Transverse colon (tissue), 4 donors: Measurements from ENCODE around the gene TBC1D7. TPM values are rescaled to one million over a fixed set of nuclear protein-coding genes. Genes with fewer than 3 reads are reported as not detected.
A peak's percentile ranks its signal among the peaks of the same experiment; 100 is the strongest.

Experiments
- DNase-seq: peaks from one replicate; pipeline ENCODE4 v3.0.0-alpha.2; 2019
- H3K27ac ChIP-seq, 4 donors: fragments of 200-600 bp; sonication (generic); 2 replicates each; pipeline ENCODE4 v1.5.1; 2016 to 2018; ENCODE audit warnings: inconsistent platforms in 4 of 4
- H3K27me3 ChIP-seq: fragments of 200-600 bp; sonication (generic); 2 replicates; pipeline ENCODE4 v1.5.1; 2017; ENCODE audit warnings: inconsistent platforms
- H3K36me3 ChIP-seq, 4 donors: fragments of 200-600 bp; sonication (generic); 2 replicates each; pipeline ENCODE4 v1.5.1; 2017 to 2019; ENCODE audit warnings: inconsistent platforms in 4 of 4
- H3K4me1 ChIP-seq, 4 donors: fragments of 200-600 bp; sonication (generic); 2 replicates each; pipeline ENCODE4 v1.5.1; 2017 to 2020; ENCODE audit warnings: inconsistent platforms in 4 of 4
- H3K4me3 ChIP-seq, 4 donors: fragments of 200-600 bp; sonication (generic); 1 replicate in 1 of 4; 2 replicates in 3 of 4; pipeline versions ENCODE4 v1.5.1 to v1.6.1; 2017 to 2019; ENCODE audit warnings: inconsistent platforms in 4 of 4
- H3K9me3 ChIP-seq, 2 donors: fragments of 200-600 bp; sonication (generic); 2 replicates each; pipeline ENCODE4 v1.5.1; 2017 to 2019; ENCODE audit warnings: inconsistent platforms in 2 of 2
- EP300 ChIP-seq: sonication (generic); formaldehyde crosslinking; IDR thresholded peaks from one replicate; pipeline ENCODE4 v1.6.1; 2017; ENCODE audit warnings: antibody characterized with exemption, low read depth
- POLR2A ChIP-seq: fragments of 450-650 bp; IDR thresholded peaks from one replicate; pipeline ENCODE4 v1.6.1; 2016; ENCODE audit warnings: antibody characterized with exemption, mild to moderate bottlenecking, moderate library complexity
- POLR2AphosphoS5 ChIP-seq, 3 donors: sonication (generic); formaldehyde crosslinking; IDR thresholded peaks; one replicate each; pipeline ENCODE4 v1.6.1; 2016; ENCODE audit warnings: antibody characterized with exemption in 3 of 3
- WGBS, 2 donors: methylation state at CpG; one replicate each; pipeline ENCODE4 v1.1.5; 2018; ENCODE audit warnings: low coverage in 1 of 2; 5-methylcytosine and 5-hydroxymethylcytosine counted together
- in situ Hi-C, 4 donors: fragments of 200-750 bp; cut with MboI; loops; one replicate each; pipeline versions ENCODE4 v1.15.0 to v1.15.1; 2017; ENCODE audit warnings: low sequenced_read_pairs in 3 of 4, low pct_ligation_motif_present in 1 of 4, low pct_unique_long_range_greater_than_20kb in 1 of 4
- intact Hi-C: fragments of 100-400 bp; cut with DNase I; formaldehyde crosslinking; loops from one replicate; pipeline ENCODE4 v1.15.1; 2023; ENCODE audit warnings: low total_unique reads
- total RNA-seq, 4 donors: library from RNA; depleted of rRNA; stranded (reverse); fragments of >200 nt; gene quantifications; one replicate each; pipeline ENCODE4 v1.1.0, GENCODE V29; 2016
- TF ChIP-seq, protein P1 (sequence below), 5 experiments: fragments of 200-600 bp in 3 of 5; fragments of 450-650 bp in 2 of 5; sonication (generic) in 3 of 5; IDR thresholded peaks; 1 replicate in 2 of 5; 2 replicates in 3 of 5; pipeline ENCODE4 v1.5.1; 2016 to 2017; ENCODE audit warnings: antibody characterized with exemption in 5 of 5, inconsistent platforms in 3 of 5, mild to moderate bottlenecking in 2 of 5, moderate library complexity in 1 of 5

Gene TBC1D7
- total RNA-seq, 4 donors from 2014 or later: 10.5 to 39.8 (median 15.0) TPM

DNA sequence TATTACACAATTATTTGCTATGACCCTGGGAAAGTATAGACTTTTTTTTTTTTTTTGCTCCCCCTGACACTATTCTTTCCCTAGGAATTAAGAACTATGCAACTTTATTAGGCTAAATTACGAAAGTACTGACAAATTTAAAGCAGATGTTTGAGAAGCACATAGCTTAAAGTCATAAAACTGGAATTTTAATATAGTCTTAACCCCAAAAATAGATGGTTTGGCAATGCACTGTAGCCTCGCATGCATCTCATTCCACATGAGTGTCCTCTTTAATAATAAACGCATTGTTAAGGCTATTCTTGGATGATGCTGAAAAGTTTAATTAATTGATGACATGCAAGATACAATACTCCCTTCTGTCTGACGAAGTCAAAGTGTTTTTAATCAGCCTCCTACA lies 49.3 kb downstream of the TBC1D7 start:
- in situ Hi-C loops (no loop called here), intact Hi-C loops (no loop called here)
- no peaks in the 10 kb centered on the region for H3K27me3 ChIP-seq
- H3K36me3 ChIP-seq: no peaks in the 10 kb centered on the region
- DNase-seq: no peak
- H3K4me1 ChIP-seq: no peaks in the 10 kb centered on the region
- no peak overlapping the region for H3K27ac ChIP-seq
- no peak for TF ChIP-seq POLR2A
- no peak for TF ChIP-seq POLR2AphosphoS5 (IDR thresholded peaks at IDR 0.05)
- TF ChIP-seq EP300: no peak
- TF ChIP-seq, protein P1, sequence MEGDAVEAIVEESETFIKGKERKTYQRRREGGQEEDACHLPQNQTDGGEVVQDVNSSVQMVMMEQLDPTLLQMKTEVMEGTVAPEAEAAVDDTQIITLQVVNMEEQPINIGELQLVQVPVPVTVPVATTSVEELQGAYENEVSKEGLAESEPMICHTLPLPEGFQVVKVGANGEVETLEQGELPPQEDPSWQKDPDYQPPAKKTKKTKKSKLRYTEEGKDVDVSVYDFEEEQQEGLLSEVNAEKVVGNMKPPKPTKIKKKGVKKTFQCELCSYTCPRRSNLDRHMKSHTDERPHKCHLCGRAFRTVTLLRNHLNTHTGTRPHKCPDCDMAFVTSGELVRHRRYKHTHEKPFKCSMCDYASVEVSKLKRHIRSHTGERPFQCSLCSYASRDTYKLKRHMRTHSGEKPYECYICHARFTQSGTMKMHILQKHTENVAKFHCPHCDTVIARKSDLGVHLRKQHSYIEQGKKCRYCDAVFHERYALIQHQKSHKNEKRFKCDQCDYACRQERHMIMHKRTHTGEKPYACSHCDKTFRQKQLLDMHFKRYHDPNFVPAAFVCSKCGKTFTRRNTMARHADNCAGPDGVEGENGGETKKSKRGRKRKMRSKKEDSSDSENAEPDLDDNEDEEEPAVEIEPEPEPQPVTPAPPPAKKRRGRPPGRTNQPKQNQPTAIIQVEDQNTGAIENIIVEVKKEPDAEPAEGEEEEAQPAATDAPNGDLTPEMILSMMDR (IDR thresholded peaks at IDR 0.05): no peak
- H3K9me3 ChIP-seq: no peaks in the 10 kb centered on the region
- H3K4me3 ChIP-seq: no peak overlapping the region
- WGBS, 2 donors: 70 to 73% methylated on average over 4 of the region's 4 CpGs

DNA sequence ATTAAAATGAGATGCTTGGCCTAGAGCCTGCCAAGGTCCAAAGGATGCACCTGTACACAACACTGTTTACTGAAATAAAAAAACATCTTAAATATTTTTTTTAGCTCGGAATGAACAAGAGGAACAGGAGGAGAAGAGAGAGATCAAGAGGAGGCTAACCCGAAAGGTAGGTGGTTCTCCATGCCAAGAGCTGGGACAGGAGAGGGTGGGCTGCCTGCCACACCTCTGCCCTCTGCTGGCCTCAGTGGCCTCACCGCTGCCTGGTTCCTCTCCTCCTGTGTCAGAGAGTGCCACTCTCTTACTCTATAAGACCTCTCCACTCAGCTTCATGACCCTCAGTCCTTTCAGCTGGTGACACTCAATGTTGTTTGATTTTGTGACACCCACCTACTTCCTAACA lies 50.2 kb downstream of the TBC1D7 start:
- Histone ChIP-seq H3K27me3 (no peaks in the 10 kb centered on the region), H3K4me1 (no peaks in the 10 kb centered on the region), H3K9me3 (no peaks in the 10 kb centered on the region), H3K4me3 (no peak overlapping the region), H3K27ac (no peak overlapping the region), H3K36me3 (no peaks in the 10 kb centered on the region)
- DNase-seq: no peak
- intact Hi-C loops (no loop called here), in situ Hi-C loops (no loop called here)
- 70 to 83% methylated on average over 2 to 3 of the region's 3 CpGs for WGBS, 2 donors
- no peak for TF ChIP-seq POLR2AphosphoS5 (IDR thresholded peaks at IDR 0.05)

- no peak overlapping the region for H3K4me3 ChIP-seq
- no peak for DNase-seq
- in situ Hi-C loops (no loop called here), intact Hi-C loops (no loop called here)
- no peaks in the 10 kb centered on the region for H3K9me3 ChIP-seq
- H3K27ac ChIP-seq: no peak overlapping the region
- no peaks in the 10 kb centered on the region for H3K27me3 ChIP-seq
- TF ChIP-seq POLR2A (no peak), POLR2AphosphoS5 (IDR thresholded peaks at IDR 0.05) (no peak), EP300 (no peak)
- TF ChIP-seq, protein P1 (IDR thresholded peaks at IDR 0.05): no peak
- no peaks in the 10 kb centered on the region for H3K4me1 ChIP-seq
- 94 to 100% methylated on average over 2 of the region's 2 CpGs for WGBS, 2 donors
- no peaks in the 10 kb centered on the region for H3K36me3 ChIP-seq
Measured at GRCh38 chr6:13277231-13277630, 51.1 kb downstream of the TBC1D7 start.

- 87% methylated on average over 8 of the region's 8 CpGs; no CpG with 5 or more reads in 1 of the 2 donors for WGBS, 2 donors
- no peak for TF ChIP-seq EP300
- TF ChIP-seq POLR2A: no peak
- H3K27me3 ChIP-seq: no peaks in the 10 kb centered on the region
- H3K4me1 ChIP-seq: no peaks in the 10 kb centered on the region
- H3K9me3 ChIP-seq: no peaks in the 10 kb centered on the region
- no peak overlapping the region for H3K4me3 ChIP-seq
- intact Hi-C loops (no loop called here), in situ Hi-C loops (no loop called here)
- no peak overlapping the region for H3K27ac ChIP-seq
- DNase-seq: no peak
- H3K36me3 ChIP-seq: no peaks in the 10 kb centered on the region
Measured at GRCh38 chr6:13275435-13275989, 52.8 kb downstream of the TBC1D7 start.

GRCh38 chr6:13274707-13275434 lies 53.5 kb downstream of the TBC1D7 start:
- Histone ChIP-seq H3K9me3 (no peaks in the 10 kb centered on the region), H3K27ac (peak overlapping the region in 2 of 4 donors; percentile 38 to 40), H3K4me1 (no peaks in the 10 kb centered on the region), H3K36me3 (no peaks in the 10 kb centered on the region), H3K27me3 (no peaks in the 10 kb centered on the region), H3K4me3 (peak overlapping the region in 1 of 4 donors; percentile 22)
- intact Hi-C loops: no loop called here
- WGBS, 2 donors: 77 to 80% methylated on average over 2 to 6 of the region's 6 CpGs
- DNase-seq: no peak
- TF ChIP-seq, protein P1 (IDR thresholded peaks at IDR 0.05): no peak
- in situ Hi-C loops: no loop called here
